Esophagus squamous epithelium (tissue), 4 donors: Measurements from ENCODE around the gene NOS1.

Experiments used
- CTCF ChIP-seq, 6 experiments: fragments of 450-650 bp in 4 of 6; fragments of 200-600 bp in 2 of 6; sonication (generic) in 2 of 6; IDR thresholded peaks; one replicate each; pipeline ENCODE4 v1.5.1; 2016 to 2019; ENCODE audit warnings: antibody characterized with exemption in 6 of 6, mild to moderate bottlenecking in 4 of 6, moderate library complexity in 4 of 6
- POLR2A ChIP-seq, 4 donors: fragments of 450-650 bp; IDR thresholded peaks; one replicate each; pipeline ENCODE4 v1.6.1; 2017; ENCODE audit warnings: antibody characterized with exemption in 4 of 4, mild to moderate bottlenecking in 4 of 4, moderate library complexity in 3 of 4

GRCh38 chr12:117344716-117345115 is 16.7 kb downstream of the NOS1 start:
- no peak for TF ChIP-seq CTCF (IDR thresholded peaks at IDR 0.05)
- no peak for TF ChIP-seq POLR2A (IDR thresholded peaks at IDR 0.05)
